IMR-90 (cell line): ENCODE results near the gene PSEN2.

Source experiments
- CEBPB ChIP-seq: IDR thresholded peaks from 2 replicates; pipeline ENCODE4 v1.6.1; 2012; ENCODE audit warnings: low read depth, low read length, improper control_type of control experiment
- CHD1 ChIP-seq: IDR thresholded peaks from 2 replicates; pipeline ENCODE4 v1.6.1; 2012; ENCODE audit warnings: low read depth, low read length, improper control_type of control experiment
- MAFK ChIP-seq: IDR thresholded peaks from 2 replicates; pipeline ENCODE4 v1.6.1; 2012; ENCODE audit warnings: low read depth, low read length, improper control_type of control experiment
- POLR2A ChIP-seq: IDR thresholded peaks from 2 replicates; pipeline ENCODE4 v1.6.1; 2012; ENCODE audit warnings: mild to moderate bottlenecking, low read depth, low read length
- RAD21 ChIP-seq: IDR thresholded peaks from 2 replicates; pipeline ENCODE4 v1.6.1; 2012; ENCODE audit warnings: low read length, improper control_type of control experiment
- RCOR1 ChIP-seq: IDR thresholded peaks from 2 replicates; pipeline ENCODE4 v1.6.1; 2012; ENCODE audit warnings: mild to moderate bottlenecking, low read length, improper control_type of control experiment; ENCODE audit not compliant: insufficient replicate concordance
- RFX5 ChIP-seq: IDR thresholded peaks from 2 replicates; pipeline ENCODE4 v1.8.0; 2012; ENCODE audit warnings: low read depth, mild to moderate bottlenecking, low read length, moderate library complexity
- TF ChIP-seq, protein P1 (sequence below): conservative IDR thresholded peaks from 2 replicates; pipeline ENCODE4 v1.5.1; 2012; ENCODE audit warnings: mild to moderate bottlenecking, low read depth, low read length, improper control_type of control experiment
- TF ChIP-seq, protein P2 (sequence below): fragments of 150-350 bp; IDR thresholded peaks from 2 replicates; pipeline ENCODE4 v1.6.1; 2017; ENCODE audit warnings: mild to moderate bottlenecking, antibody characterized with exemption, low read length, low read depth

DNA sequence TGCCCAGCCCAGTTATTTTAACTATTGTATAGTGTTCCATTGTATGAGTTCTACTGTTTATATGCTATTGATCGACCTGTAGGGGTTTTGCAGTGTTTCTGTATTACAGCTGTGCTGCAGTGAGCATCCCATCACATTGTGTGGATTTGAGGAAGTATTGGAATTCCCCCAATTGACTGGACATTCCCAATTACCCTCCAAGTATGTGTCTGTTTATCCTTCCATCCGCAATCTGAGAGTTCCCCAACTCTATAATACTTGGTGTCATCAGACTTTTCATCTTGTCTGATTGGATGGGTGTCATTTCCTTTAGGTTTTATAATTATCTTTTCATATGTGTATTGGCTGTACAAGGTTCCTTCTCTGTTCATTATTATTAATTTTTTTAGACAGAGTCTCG, 27.8 kb downstream of the PSEN2 start:
- TF ChIP-seq, protein P1, sequence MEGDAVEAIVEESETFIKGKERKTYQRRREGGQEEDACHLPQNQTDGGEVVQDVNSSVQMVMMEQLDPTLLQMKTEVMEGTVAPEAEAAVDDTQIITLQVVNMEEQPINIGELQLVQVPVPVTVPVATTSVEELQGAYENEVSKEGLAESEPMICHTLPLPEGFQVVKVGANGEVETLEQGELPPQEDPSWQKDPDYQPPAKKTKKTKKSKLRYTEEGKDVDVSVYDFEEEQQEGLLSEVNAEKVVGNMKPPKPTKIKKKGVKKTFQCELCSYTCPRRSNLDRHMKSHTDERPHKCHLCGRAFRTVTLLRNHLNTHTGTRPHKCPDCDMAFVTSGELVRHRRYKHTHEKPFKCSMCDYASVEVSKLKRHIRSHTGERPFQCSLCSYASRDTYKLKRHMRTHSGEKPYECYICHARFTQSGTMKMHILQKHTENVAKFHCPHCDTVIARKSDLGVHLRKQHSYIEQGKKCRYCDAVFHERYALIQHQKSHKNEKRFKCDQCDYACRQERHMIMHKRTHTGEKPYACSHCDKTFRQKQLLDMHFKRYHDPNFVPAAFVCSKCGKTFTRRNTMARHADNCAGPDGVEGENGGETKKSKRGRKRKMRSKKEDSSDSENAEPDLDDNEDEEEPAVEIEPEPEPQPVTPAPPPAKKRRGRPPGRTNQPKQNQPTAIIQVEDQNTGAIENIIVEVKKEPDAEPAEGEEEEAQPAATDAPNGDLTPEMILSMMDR = no peak
- TF ChIP-seq RAD21 (no peak), RCOR1 (no peak), POLR2A (no peak), MAFK (no peak), CHD1 (no peak), CEBPB (no peak), RFX5 (no peak)
- TF ChIP-seq, protein P2, sequence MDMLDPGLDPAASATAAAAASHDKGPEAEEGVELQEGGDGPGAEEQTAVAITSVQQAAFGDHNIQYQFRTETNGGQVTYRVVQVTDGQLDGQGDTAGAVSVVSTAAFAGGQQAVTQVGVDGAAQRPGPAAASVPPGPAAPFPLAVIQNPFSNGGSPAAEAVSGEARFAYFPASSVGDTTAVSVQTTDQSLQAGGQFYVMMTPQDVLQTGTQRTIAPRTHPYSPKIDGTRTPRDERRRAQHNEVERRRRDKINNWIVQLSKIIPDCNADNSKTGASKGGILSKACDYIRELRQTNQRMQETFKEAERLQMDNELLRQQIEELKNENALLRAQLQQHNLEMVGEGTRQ = no peak
